ENCODE data around the gene EEFSEC. TPM values are rescaled to one million over a fixed set of nuclear protein-coding genes. Genes with fewer than 3 reads are reported as not detected.

Gene EEFSEC
- total RNA-seq, 2 experiments from 2014 or later = 19.2 to 19.6 TPM

DNA sequence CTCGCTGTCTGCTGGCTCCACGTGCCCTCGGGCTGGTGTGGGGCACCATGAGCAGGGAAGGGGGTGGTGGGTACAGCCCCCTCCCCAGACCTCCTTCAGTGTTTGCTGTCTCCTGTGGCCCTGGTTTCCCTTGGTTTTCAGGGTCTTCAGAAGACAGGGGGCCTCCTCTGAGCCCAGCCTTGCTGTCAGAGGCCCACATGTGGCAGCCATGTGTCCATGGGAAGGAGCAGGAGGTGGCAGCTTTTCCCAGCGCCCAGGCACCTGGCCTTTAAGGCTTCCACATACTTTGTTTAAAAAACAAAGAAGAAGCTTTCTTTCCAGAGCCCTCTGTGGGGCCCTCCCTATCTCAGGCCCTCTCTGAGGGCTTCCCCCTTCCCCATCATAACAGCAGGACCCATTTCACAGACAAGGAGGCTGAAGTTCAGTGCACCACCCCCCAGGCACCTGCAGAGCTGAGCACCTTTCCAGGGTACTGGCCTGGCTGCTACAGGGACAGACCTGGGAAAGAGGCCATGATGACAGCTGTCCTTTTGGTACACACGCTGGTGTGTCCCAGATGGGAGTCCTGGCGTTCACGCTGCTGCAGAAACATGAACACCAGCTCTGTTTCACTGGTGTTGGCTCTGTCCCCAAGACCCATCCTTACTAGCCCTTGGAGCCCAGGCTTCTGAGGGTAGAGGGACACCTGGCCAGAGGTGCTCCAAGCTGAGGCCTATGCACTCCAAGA lies 239.7 kb downstream of the EEFSEC start:
- H3K4me3 Mint-ChIP-seq = no peak overlapping the region
- H3K27ac Mint-ChIP-seq = no peak overlapping the region
- DNase-seq = no peak
- no peaks in the 10 kb centered on the region for H3K27me3 Mint-ChIP-seq
- ChIA-PET POLR2A (no interaction called here), CTCF (no interaction called here)
- H3K4me1 Mint-ChIP-seq (ENCODE audit: low read depth) = no peaks in the 10 kb centered on the region
- TF ChIP-seq, protein P1, sequence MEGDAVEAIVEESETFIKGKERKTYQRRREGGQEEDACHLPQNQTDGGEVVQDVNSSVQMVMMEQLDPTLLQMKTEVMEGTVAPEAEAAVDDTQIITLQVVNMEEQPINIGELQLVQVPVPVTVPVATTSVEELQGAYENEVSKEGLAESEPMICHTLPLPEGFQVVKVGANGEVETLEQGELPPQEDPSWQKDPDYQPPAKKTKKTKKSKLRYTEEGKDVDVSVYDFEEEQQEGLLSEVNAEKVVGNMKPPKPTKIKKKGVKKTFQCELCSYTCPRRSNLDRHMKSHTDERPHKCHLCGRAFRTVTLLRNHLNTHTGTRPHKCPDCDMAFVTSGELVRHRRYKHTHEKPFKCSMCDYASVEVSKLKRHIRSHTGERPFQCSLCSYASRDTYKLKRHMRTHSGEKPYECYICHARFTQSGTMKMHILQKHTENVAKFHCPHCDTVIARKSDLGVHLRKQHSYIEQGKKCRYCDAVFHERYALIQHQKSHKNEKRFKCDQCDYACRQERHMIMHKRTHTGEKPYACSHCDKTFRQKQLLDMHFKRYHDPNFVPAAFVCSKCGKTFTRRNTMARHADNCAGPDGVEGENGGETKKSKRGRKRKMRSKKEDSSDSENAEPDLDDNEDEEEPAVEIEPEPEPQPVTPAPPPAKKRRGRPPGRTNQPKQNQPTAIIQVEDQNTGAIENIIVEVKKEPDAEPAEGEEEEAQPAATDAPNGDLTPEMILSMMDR (IDR thresholded peaks at IDR 0.05) = no peak
- ATAC-seq = no peak
- H3K9me3 Mint-ChIP-seq = no peaks in the 10 kb centered on the region
- intact Hi-C loops (cut with micrococcal nuclease) = no loop called here
- no peaks in the 10 kb centered on the region for H3K36me3 Mint-ChIP-seq (ENCODE audit: low read depth)

DNA sequence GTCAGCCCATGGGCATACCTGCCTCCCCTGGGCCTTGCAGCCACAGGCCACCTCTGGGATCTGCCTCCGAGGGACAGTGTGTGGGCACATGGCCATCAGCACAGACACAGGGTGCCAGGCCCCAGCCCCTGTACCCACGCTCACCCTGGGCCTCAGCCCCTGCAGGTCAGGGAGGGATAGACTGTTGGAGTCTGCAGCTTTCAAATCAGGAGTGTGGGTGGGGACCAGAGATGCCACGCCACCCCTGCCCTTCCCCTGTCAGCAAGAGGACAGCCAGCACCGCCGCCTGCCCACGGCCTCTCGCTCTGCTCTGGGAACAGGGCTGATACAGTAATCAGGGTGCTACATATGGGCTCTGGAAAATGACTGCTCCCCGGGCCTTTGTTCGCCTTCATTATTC lies 240.8 kb downstream of the EEFSEC start:
- Mint-ChIP-seq H3K27me3 (no peaks in the 10 kb centered on the region), H3K4me3 (no peak overlapping the region), H3K27ac (no peak overlapping the region), H3K9me3 (no peaks in the 10 kb centered on the region), H3K36me3 (ENCODE audit: low read depth) (no peaks in the 10 kb centered on the region), H3K4me1 (ENCODE audit: low read depth) (no peaks in the 10 kb centered on the region)
- no peak for DNase-seq
- TF ChIP-seq, protein P1 (IDR thresholded peaks at IDR 0.05) = no peak
- CTCF ChIA-PET = no interaction called here
- intact Hi-C loops (cut with micrococcal nuclease) = no loop called here
- ATAC-seq = no peak
- POLR2A ChIA-PET = interaction anchor here (0.7 kb wide), 1 partner anchor 1130 kb away, joined by 3 read pairs; no protein-coding TSS in a partner anchor

DNA sequence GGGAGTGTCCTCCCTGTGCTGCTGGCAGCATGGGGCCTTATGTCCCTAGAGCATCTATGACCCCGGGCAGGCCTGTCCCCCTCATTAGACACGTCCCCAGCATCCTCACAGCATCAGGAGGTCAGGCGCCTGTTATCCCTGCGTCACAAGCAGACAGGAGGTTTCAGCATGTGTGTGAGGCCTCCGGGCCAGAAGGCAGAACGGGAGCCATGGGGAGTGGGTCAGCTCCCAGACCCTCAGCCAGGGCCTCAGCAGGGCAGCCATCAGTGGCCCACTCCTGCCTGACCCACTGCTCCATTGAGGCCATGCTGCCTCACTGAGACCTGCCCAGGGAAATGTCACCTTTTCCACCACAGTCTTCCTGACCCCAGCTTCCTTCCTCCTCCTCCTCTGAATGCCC lies 241.8 kb downstream of the EEFSEC start:
- no peaks in the 10 kb centered on the region for H3K36me3 Mint-ChIP-seq (ENCODE audit: low read depth)
- no peak for DNase-seq
- H3K4me3 Mint-ChIP-seq = no peak overlapping the region
- no peaks in the 10 kb centered on the region for H3K4me1 Mint-ChIP-seq (ENCODE audit: low read depth)
- no peaks in the 10 kb centered on the region for H3K27me3 Mint-ChIP-seq
- TF ChIP-seq, protein P1 (IDR thresholded peaks at IDR 0.05) = no peak
- no peak for ATAC-seq
- intact Hi-C loops (cut with micrococcal nuclease) = no loop called here
- H3K9me3 Mint-ChIP-seq = no peaks in the 10 kb centered on the region
- ChIA-PET CTCF (interaction anchor here (1.1 kb wide), 1 partner anchor 214 kb away, joined by 3 read pairs; no protein-coding TSS in a partner anchor), POLR2A (no interaction called here)
- no peak overlapping the region for H3K27ac Mint-ChIP-seq

DNA sequence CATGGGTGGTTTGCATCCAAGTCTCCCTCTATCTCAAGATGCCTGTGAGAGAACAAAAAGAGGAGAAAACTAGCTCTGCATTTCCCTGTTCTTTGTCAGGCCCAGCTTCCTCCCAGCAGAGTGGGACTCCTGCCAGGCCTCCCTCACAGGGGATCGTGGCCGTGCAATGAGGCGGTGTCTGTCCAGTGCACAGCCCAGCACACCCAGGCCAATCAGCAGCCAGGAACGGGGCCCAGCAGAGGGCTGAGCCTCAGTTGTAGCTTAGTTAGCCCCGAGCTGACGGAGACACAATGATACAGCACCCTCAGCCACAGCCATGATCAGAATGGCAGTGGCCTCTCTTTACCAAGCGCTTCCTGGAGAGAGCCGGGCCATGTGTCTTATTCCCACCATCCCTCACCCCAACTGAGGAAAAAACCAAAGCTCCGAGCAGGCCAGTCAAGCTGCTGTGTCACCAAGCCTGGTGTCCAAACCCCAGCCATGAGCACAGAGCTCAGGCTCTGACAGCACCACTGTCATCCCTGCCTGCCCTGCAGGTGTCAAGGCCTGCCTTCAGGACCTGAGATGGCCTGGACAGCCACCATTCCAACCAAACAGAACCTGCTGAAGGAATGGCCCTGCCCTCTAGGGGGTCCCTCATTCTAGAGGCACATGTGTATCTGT lies 242.3 kb downstream of the EEFSEC start:
- no peaks in the 10 kb centered on the region for H3K9me3 Mint-ChIP-seq
- H3K27me3 Mint-ChIP-seq = no peaks in the 10 kb centered on the region
- no peaks in the 10 kb centered on the region for H3K36me3 Mint-ChIP-seq (ENCODE audit: low read depth)
- CTCF ChIA-PET = interaction anchor here (1.0 to 1.1 kb wide), 2 partner anchors 213 to 300 kb away, joined by 3 to 4 read pairs; no protein-coding TSS in a partner anchor
- H3K4me1 Mint-ChIP-seq (ENCODE audit: low read depth) = no peaks in the 10 kb centered on the region
- intact Hi-C loops (cut with micrococcal nuclease) = no loop called here
- POLR2A ChIA-PET = no interaction called here
- DNase-seq (no peak), ATAC-seq (no peak)
- no peak overlapping the region for H3K4me3 Mint-ChIP-seq
- TF ChIP-seq, protein P1 (IDR thresholded peaks at IDR 0.05) = no peak
- H3K27ac Mint-ChIP-seq = no peak overlapping the region

DNA sequence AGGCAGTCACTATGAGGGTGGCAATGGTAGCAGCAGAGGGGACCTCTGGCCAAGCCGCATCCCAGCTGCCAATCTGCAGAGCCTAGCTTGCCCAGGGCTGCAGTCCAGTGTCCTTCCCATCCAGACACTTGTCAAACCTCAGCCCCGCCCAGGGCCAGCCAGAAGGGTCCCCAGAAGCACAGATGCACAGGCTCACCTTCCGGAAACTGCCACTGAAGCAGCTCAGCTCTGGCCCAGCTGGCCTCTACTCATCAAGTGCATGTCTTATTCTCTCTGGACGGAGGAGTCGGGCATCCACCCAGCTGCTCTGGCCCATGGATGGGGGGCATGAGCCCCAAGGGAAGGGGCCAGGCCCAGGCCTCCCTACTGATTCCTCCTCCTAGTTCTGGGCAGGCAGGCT lies 244.2 kb downstream of the EEFSEC start:
- POLR2A ChIA-PET = no interaction called here
- no peaks in the 10 kb centered on the region for H3K4me1 Mint-ChIP-seq (ENCODE audit: low read depth)
- H3K27me3 Mint-ChIP-seq = no peaks in the 10 kb centered on the region
- H3K9me3 Mint-ChIP-seq = no peaks in the 10 kb centered on the region
- intact Hi-C loops (cut with micrococcal nuclease) = no loop called here
- no peak for ATAC-seq
- H3K36me3 Mint-ChIP-seq (ENCODE audit: low read depth) = no peaks in the 10 kb centered on the region
- CTCF ChIA-PET = no interaction called here
- H3K27ac Mint-ChIP-seq = no peak overlapping the region
- DNase-seq = no peak
- TF ChIP-seq, protein P1 (IDR thresholded peaks at IDR 0.05) = no peak
- H3K4me3 Mint-ChIP-seq = no peak overlapping the region
